ENCODE measurements around the gene UBE2E2. TPM values are rescaled to one million over a fixed set of nuclear protein-coding genes. Genes with fewer than 3 reads are reported as not detected.

The UBE2E2 gene
- total and polyA plus RNA-seq, 2 of the 13 experiments (the other 11 are each of a cell fraction or from before 2014, with no cell fraction given) = 0.77 to 1.5 TPM

DNA sequence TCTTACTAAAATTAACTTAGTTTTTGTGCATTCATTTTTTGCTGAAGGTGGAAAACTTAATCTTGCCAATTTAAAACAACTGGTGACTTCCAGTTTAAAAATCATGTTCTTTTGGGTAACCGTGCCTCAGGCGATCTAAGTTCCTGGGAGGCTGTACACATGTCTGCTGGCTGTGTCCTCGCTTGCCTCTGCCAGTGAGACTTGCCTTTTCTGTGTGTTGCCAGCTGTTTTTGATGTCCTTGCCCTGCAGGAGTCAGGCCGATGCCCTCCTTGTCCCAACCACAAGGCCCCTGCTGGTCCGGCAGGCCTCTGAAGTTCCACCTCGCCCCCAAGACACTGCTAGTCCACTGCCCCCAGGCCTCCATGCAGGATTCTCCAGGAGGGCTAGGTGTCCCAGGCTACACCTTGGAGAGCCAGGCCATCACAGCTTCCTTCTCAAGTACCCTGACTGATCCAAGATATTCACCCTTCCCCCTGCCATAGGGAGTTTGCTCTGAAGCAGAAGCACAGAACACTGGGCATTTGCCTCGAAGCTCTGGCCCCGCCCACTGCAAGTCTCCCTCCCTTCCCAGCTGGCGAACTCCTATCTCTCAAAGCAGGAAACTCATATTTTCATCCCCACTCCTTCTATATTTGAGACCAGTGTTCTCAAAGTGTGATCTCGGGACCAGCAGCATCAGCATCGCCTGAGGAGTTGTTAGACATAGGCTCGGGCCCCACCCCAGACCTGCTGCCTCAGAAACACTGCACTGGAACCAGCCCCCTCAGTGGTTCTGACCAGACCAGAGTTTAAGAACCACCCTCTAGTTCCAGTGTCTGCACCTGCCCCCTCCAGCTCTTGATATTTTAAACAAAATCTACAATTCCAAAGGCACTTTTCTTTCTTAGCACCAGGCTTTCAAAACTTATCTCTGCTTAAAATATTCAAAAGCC is 416.8 kb downstream of the UBE2E2 start:
- CTCF ChIA-PET (ENCODE audit: low intra/inter-chr PET ratio, low total read pairs) = no interaction called here
- no peak for FAIRE-seq
- POLR2A ChIA-PET = no interaction called here

More for the DNA sequence above, 416.8 kb downstream of the UBE2E2 start:
- H3K9me3 ChIP-seq (ENCODE audit: low read length) = no peaks in the 10 kb centered on the region
- H3K27me3 ChIP-seq (ENCODE audit: control insufficient read depth in 1 of 2, insufficient read depth in 2 of 2, low read length in 2 of 2) = no peaks in the 10 kb centered on the region; a peak in 1 of 5 replicates
- TF ChIP-seq, protein P1, sequence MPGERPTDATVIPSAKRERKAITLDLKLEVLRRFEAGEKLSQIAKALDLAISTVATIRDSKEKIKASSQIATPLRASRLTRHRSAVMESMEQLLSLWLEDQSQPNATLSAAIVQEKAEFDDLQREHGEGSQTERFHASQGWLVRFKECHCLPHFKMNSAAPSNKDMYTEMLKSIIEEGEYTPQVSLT (CRISPR knock-in tag; IDR thresholded peaks at IDR 0.05; ENCODE audit: borderline replicate concordance, low read depth) = no peak
- TF ChIP-seq, protein P2, sequence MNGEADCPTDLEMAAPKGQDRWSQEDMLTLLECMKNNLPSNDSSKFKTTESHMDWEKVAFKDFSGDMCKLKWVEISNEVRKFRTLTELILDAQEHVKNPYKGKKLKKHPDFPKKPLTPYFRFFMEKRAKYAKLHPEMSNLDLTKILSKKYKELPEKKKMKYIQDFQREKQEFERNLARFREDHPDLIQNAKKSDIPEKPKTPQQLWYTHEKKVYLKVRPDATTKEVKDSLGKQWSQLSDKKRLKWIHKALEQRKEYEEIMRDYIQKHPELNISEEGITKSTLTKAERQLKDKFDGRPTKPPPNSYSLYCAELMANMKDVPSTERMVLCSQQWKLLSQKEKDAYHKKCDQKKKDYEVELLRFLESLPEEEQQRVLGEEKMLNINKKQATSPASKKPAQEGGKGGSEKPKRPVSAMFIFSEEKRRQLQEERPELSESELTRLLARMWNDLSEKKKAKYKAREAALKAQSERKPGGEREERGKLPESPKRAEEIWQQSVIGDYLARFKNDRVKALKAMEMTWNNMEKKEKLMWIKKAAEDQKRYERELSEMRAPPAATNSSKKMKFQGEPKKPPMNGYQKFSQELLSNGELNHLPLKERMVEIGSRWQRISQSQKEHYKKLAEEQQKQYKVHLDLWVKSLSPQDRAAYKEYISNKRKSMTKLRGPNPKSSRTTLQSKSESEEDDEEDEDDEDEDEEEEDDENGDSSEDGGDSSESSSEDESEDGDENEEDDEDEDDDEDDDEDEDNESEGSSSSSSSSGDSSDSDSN (CRISPR knock-in tag; IDR thresholded peaks at IDR 0.05) = no peak
- TF ChIP-seq PHF5A (CRISPR knock-in tag; IDR thresholded peaks at IDR 0.05; ENCODE audit: low read depth, unreplicated experiment) (no peak), ZNF337 (CRISPR knock-in tag; IDR thresholded peaks at IDR 0.05; ENCODE audit: borderline replicate concordance, low read depth) (no peak), BHLHE40 (IDR thresholded peaks at IDR 0.05; ENCODE audit: low read length) (no peak), ZNF572 (CRISPR knock-in tag; IDR thresholded peaks at IDR 0.05) (no peak), ZEB1 (IDR thresholded peaks at IDR 0.05; ENCODE audit: insufficient replicate concordance, low read depth) (no peak), EEA1 (CRISPR knock-in tag; IDR thresholded peaks at IDR 0.05; ENCODE audit: borderline replicate concordance) (no peak)
- TF ChIP-seq, protein P3, sequence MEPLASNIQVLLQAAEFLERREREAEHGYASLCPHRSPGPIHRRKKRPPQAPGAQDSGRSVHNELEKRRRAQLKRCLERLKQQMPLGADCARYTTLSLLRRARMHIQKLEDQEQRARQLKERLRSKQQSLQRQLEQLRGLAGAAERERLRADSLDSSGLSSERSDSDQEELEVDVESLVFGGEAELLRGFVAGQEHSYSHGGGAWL (CRISPR knock-in tag; IDR thresholded peaks at IDR 0.05) = no peak
- H3K36me3 ChIP-seq (replicated peaks in 1 of 2; ENCODE audit: control insufficient read depth in 1 of 2, insufficient read depth in 2 of 2, low read length in 2 of 2) = no peaks in the 10 kb centered on the region
- DNase-seq (ENCODE audit: low spot score) (no peak), ATAC-seq (no peak)
- H3K4me1 ChIP-seq (ENCODE audit: insufficient read depth, low read length) = no peaks in the 10 kb centered on the region
- no peaks in the 10 kb centered on the region for H4K20me1 ChIP-seq (ENCODE audit: insufficient read depth, low read length)
- no peak overlapping the region for H3K4me3 ChIP-seq (replicated peaks in 1 of 3; ENCODE audit: insufficient read depth in 1 of 3, low read depth in 2 of 3, low read length in 3 of 3)
- no peak overlapping the region for H2AFZ ChIP-seq (ENCODE audit: low read length)
- no TSS peak for BruUV-seq (replicated peaks)
- H3K4me2 ChIP-seq (ENCODE audit: low read depth, low read length) = no peak overlapping the region
- WGBS (ENCODE audit: low lambda C conversion rate) = 1% methylated on average over 8 of the region's 12 CpGs
- no peak overlapping the region for H3K9ac ChIP-seq (ENCODE audit: insufficient read depth, low read depth, low read length)
- in situ Hi-C loops (cut with HindIII; ENCODE audit: extremely low pct_ligation_motif_present, low pct_unique_long_range_greater_than_20kb) = no loop called here
- H3K79me2 ChIP-seq (ENCODE audit: insufficient read depth, low read length) = no peaks in the 10 kb centered on the region
- intact Hi-C loops (cut with micrococcal nuclease; ENCODE audit: unreplicated experiment) = no loop called here
- H3K27ac ChIP-seq (ENCODE audit: extremely low read length, insufficient read depth, low read length) = no peak overlapping the region

All from HepG2 (cell line).